ENCODE data around the gene SIAH1. TPM values are rescaled to one million over a fixed set of nuclear protein-coding genes. Genes with fewer than 3 reads are reported as not detected.

The SIAH1 gene
- total and polyA plus RNA-seq, 2 donors (not counting 1 experiment from before 2014, with no cell fraction given) = 10.6 to 47.6 TPM

GRCh38 chr16:48330189-48330840 lies 54.9 kb downstream of the SIAH1 start:
- ATAC-seq (ENCODE audit: low read depth) = no peak
- POLR2A ChIA-PET = no interaction called here
- H3K27ac Mint-ChIP-seq = no peak overlapping the region

More at GRCh38 chr16:48330189-48330840, 54.9 kb downstream of the SIAH1 start:
- H3K27me3 ChIP-seq (replicated peaks in 1 of 4; ENCODE audit: control extremely low read depth in 1 of 4, control insufficient read depth in 3 of 4, insufficient read depth in 4 of 4, low read length in 3 of 4) = no peaks in the 10 kb centered on the region
- DNase-seq = no peak
- no peak overlapping the region for H3K9ac ChIP-seq (ENCODE audit: low read length)
- no peak for TF ChIP-seq CTCF (IDR thresholded peaks at IDR 0.05)
- TF ChIP-seq EZH2 (IDR thresholded peaks at IDR 0.05; ENCODE audit: borderline replicate concordance, insufficient read depth, low read depth, low read length, poor library complexity, severe bottlenecking) = no peak
- no peak overlapping the region for H3K4me3 ChIP-seq (ENCODE audit: control extremely low read depth in 1 of 5, extremely low read depth in 1 of 5, insufficient read depth in 1 of 5, low read depth in 2 of 5, low read length in 4 of 5)
- H2AFZ ChIP-seq (ENCODE audit: insufficient read depth, low read depth, low read length, poor library complexity, severe bottlenecking) = no peak overlapping the region
- intact Hi-C loops (cut with micrococcal nuclease) = no loop called here
- no peaks in the 10 kb centered on the region for H3K9me3 Mint-ChIP-seq (ENCODE audit: insufficient read depth)
- no peaks in the 10 kb centered on the region for H3K4me1 ChIP-seq (ENCODE audit: control insufficient read depth in 2 of 2, insufficient read depth in 2 of 2, low read length in 2 of 2)
- H3K27me3 Mint-ChIP-seq = no peaks in the 10 kb centered on the region
- H3K79me2 ChIP-seq (ENCODE audit: control insufficient read depth, insufficient read depth, low read length) = no peaks in the 10 kb centered on the region
- 100% methylated on average over 2 of the region's 2 CpGs for WGBS (ENCODE audit: insufficient coverage)
- no peak overlapping the region for H3K4me2 ChIP-seq (replicated peaks; ENCODE audit: low read depth, low read length, poor library complexity, severe bottlenecking)
- peaks cover 18 to 34% of the 10 kb centered on the region in 2 experiments for H3K36me3 ChIP-seq (replicated peaks in 1 of 2; ENCODE audit: control extremely low read depth in 1 of 2, control insufficient read depth in 1 of 2, extremely low read depth in 1 of 2, insufficient read depth in 2 of 2, low read length in 1 of 2)
- H3K4me1 Mint-ChIP-seq = no peaks in the 10 kb centered on the region
- CTCF ChIA-PET = interaction anchor here (0.6 to 0.7 kb wide), 2 partner anchors 12 to 107 kb away, joined by 3 to 4 read pairs; no protein-coding TSS in a partner anchor
- H3K27ac ChIP-seq (ENCODE audit: low read length in 2 of 2) = no peak overlapping the region
- H3K4me3 Mint-ChIP-seq = no peak overlapping the region
- H3K9me3 ChIP-seq (ENCODE audit: control extremely low read depth in 1 of 3, control insufficient read depth in 2 of 3, insufficient read depth in 1 of 3, low read length in 2 of 3) = no peaks in the 10 kb centered on the region
- no peaks in the 10 kb centered on the region for H4K20me1 ChIP-seq (ENCODE audit: control insufficient read depth, insufficient read depth, low read length, poor library complexity, severe bottlenecking)

All from B cell (primary cell).